ENCODE data around the gene ANO10. TPM values are rescaled to one million over a fixed set of nuclear protein-coding genes. Genes with fewer than 3 reads are reported as not detected.

The ANO10 gene
- total and polyA plus RNA-seq, 2 of the 8 experiments (the other 6 are each of a cell fraction or from before 2014, with no cell fraction given): 38.0 to 53.2 TPM

DNA sequence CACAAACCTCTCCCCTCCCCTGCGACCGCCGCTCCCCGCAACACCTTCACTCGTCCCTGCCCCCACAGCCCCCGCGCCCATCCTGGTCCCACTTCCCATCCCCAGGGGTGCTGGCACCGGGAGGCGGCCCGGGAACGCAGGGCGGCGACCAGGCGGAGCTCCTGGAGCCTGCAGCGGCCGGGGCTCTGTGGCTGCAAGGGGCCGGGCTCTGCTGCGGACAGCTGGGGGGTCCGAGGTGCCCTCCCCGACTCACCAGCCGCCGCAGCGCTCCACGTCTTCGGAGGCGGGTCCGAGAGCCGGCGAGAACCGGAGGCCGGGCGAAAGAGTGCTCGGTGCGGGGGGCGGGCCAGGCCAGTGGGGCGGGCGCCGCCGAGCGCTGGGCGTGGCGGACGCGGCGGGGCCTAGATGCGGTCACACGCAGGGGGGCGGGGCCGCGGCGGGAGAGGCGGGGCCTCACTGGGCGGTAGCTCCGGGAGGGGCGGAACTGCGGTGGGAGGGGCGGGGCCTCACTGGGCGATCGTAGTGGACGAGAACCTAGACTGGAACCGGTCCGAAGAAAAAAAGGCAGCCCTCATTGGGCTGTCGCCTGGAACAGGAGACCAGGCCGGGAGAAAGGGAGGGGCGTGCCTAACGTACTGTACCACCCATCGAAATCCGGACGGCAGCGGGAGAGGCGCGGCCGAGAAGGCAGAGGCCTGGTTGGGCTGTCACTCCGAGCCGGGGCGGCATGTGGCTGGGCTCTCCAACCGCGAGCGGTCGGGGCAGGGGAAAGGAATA, at the start of gene ANO10 (continued):
- 0 out of 2 replicates have a peak, but pooled peaks have one; percentile 16 for TF ChIP-seq USF2 (IDR thresholded peaks at IDR 0.05; ENCODE audit: low read length)
- TF ChIP-seq GTF2F1 (IDR thresholded peaks at IDR 0.05; ENCODE audit: borderline replicate concordance, low read depth, low read length): no peak
- peak; percentile 4 for TF ChIP-seq MAX (IDR thresholded peaks at IDR 0.05)
- TF ChIP-seq, protein P1, sequence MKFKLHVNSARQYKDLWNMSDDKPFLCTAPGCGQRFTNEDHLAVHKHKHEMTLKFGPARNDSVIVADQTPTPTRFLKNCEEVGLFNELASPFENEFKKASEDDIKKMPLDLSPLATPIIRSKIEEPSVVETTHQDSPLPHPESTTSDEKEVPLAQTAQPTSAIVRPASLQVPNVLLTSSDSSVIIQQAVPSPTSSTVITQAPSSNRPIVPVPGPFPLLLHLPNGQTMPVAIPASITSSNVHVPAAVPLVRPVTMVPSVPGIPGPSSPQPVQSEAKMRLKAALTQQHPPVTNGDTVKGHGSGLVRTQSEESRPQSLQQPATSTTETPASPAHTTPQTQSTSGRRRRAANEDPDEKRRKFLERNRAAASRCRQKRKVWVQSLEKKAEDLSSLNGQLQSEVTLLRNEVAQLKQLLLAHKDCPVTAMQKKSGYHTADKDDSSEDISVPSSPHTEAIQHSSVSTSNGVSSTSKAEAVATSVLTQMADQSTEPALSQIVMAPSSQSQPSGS (IDR thresholded peaks at IDR 0.05; ENCODE audit: low read length): no peak
- TF ChIP-seq EZH2 (IDR thresholded peaks at IDR 0.05; ENCODE audit: low read depth, low read length, severe bottlenecking): no peak
- TF ChIP-seq CBX5 (IDR thresholded peaks at IDR 0.05; ENCODE audit: low read depth, low read length): no peak
- no peak for TF ChIP-seq CHD2 (IDR thresholded peaks at IDR 0.05; ENCODE audit: low read length)
- no peak for TF ChIP-seq TEAD4 (IDR thresholded peaks at IDR 0.05; ENCODE audit: low read depth, low read length)
- TF ChIP-seq, protein P2, sequence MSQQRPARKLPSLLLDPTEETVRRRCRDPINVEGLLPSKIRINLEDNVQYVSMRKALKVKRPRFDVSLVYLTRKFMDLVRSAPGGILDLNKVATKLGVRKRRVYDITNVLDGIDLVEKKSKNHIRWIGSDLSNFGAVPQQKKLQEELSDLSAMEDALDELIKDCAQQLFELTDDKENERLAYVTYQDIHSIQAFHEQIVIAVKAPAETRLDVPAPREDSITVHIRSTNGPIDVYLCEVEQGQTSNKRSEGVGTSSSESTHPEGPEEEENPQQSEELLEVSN (IDR thresholded peaks at IDR 0.05): peak; percentile 32; the same call in 1 of the 2 replicates
- peak; percentile 71; the same call in 1 of the 2 replicates for TF ChIP-seq TBP (IDR thresholded peaks at IDR 0.05; ENCODE audit: low read depth, low read length)
- TF ChIP-seq JUN (IDR thresholded peaks at IDR 0.05; ENCODE audit: low read depth, low read length): no peak
- peak; percentile 51 for TF ChIP-seq TAF1 (IDR thresholded peaks at IDR 0.05; ENCODE audit: low read depth, low read length)
- TF ChIP-seq YY1 (IDR thresholded peaks at IDR 0.05; ENCODE audit: low read depth, low read length): no peak
- peak; percentile 70 for TF ChIP-seq KDM4A (IDR thresholded peaks at IDR 0.05; ENCODE audit: low read depth, low read length, severe bottlenecking)
- no peak for TF ChIP-seq RAD21 (IDR thresholded peaks at IDR 0.05 in 1 of 2, conservative IDR thresholded peaks at IDR 0.05 in 1 of 2; ENCODE audit: low read depth in 2 of 2, low read length in 2 of 2)
- TF ChIP-seq TAF7 (optimal IDR thresholded peaks at IDR 0.05; ENCODE audit: borderline replicate concordance, low read depth, low read length): peak; percentile 43
- TF ChIP-seq ASH2L (IDR thresholded peaks at IDR 0.05; ENCODE audit: low read length): peak; percentile 72
- TF ChIP-seq BCL11A (IDR thresholded peaks at IDR 0.05; ENCODE audit: low read depth in 2 of 2, low read length in 2 of 2): no peak
- TF ChIP-seq KDM1A (IDR thresholded peaks at IDR 0.05; ENCODE audit: borderline replicate concordance, low read length): no peak
- TF ChIP-seq SP1 (IDR thresholded peaks at IDR 0.05; ENCODE audit: low read depth, low read length): peak; percentile 66; the same call in 1 of the 2 replicates

Data from H1 (cell line).